Breast epithelium (tissue), 3 donors: ENCODE data around the gene TMEM164.

ENCODE experiments used
- CTCF ChIP-seq, 3 donors: fragments of 450-650 bp; IDR thresholded peaks; one replicate each; pipeline ENCODE4 v1.5.1; 2016 to 2017; ENCODE audit warnings: antibody characterized with exemption in 3 of 3, mild to moderate bottlenecking in 3 of 3, moderate library complexity in 3 of 3
- POLR2A ChIP-seq: fragments of 450-650 bp; IDR thresholded peaks from one replicate; pipeline ENCODE4 v1.6.1; 2016; ENCODE audit warnings: antibody characterized with exemption, mild to moderate bottlenecking, moderate library complexity

GRCh38 chrX:110157444-110157843 is 154.5 kb downstream of the TMEM164 start:
- TF ChIP-seq CTCF (IDR thresholded peaks at IDR 0.05), result no peak
- TF ChIP-seq POLR2A, result no peak
